Liver (tissue), 9 donors: ENCODE measurements around the gene NUDT5. TPM values are rescaled to one million over a fixed set of nuclear protein-coding genes. Genes with fewer than 3 reads are reported as not detected.

Source experiments
- DNase-seq: peaks from one replicate; pipeline ENCODE4 v3.0.0-alpha.2; 2017; ENCODE audit warnings: low spot score
- H3K27ac ChIP-seq, 2 donors: one replicate each; pipeline ENCODE4 v1.7.0; 2013; ENCODE audit warnings: inconsistent platforms in 2 of 2, low read length in 2 of 2, control low read depth in 1 of 2, low read depth in 1 of 2, mild to moderate bottlenecking in 1 of 2
- H3K27me3 ChIP-seq, 4 donors: one replicate each; pipeline versions ENCODE4 v1.6.1 to v1.7.0; 2013; ENCODE audit warnings: low read length in 3 of 4, inconsistent platforms in 1 of 4, mild to moderate bottlenecking in 1 of 4, moderate library complexity in 1 of 4; ENCODE audit not compliant: control insufficient read depth in 4 of 4, insufficient read depth in 4 of 4
- H3K36me3 ChIP-seq, 4 donors: one replicate each; pipeline versions ENCODE4 v1.6.1 to v1.7.0; 2013; ENCODE audit warnings: low read length in 3 of 4, mild to moderate bottlenecking in 3 of 4, low read depth in 1 of 4, moderate library complexity in 1 of 4; ENCODE audit not compliant: control insufficient read depth in 4 of 4, insufficient read depth in 3 of 4
- H3K4me1 ChIP-seq, 4 donors: one replicate each; pipeline versions ENCODE4 v1.6.1 to v1.7.0; 2013; ENCODE audit warnings: low read length in 3 of 4, mild to moderate bottlenecking in 3 of 4, moderate library complexity in 1 of 4; ENCODE audit not compliant: control insufficient read depth in 4 of 4, insufficient read depth in 4 of 4
- H3K4me3 ChIP-seq, 3 donors: one replicate each; pipeline versions ENCODE4 v1.6.1 to v1.7.0; 2013; ENCODE audit warnings: low read length in 3 of 3, control low read depth in 1 of 3, low read depth in 1 of 3, mild to moderate bottlenecking in 1 of 3
- H3K9ac ChIP-seq, 2 donors: one replicate each; pipeline ENCODE4 v1.7.0; 2013; ENCODE audit warnings: low read length in 2 of 2, mild to moderate bottlenecking in 2 of 2, moderate library complexity in 2 of 2, control low read depth in 1 of 2, low read depth in 1 of 2
- H3K9me3 ChIP-seq, 4 donors: one replicate each; pipeline versions ENCODE4 v1.6.1 to v1.7.0; 2013; ENCODE audit warnings: low read length in 3 of 4; ENCODE audit not compliant: control insufficient read depth in 4 of 4
- EGR1 ChIP-seq, 2 donors: IDR thresholded peaks; 2 replicates each; pipeline ENCODE4 v1.6.1; 2016 to 2018; ENCODE audit warnings: antibody characterized with exemption in 2 of 2, low read depth in 2 of 2
- FOXA1 ChIP-seq: IDR thresholded peaks from 2 replicates; pipeline ENCODE4 v1.6.1; 2016; ENCODE audit warnings: antibody characterized with exemption
- GABPA ChIP-seq, 2 donors: IDR thresholded peaks in 1 of 2; conservative IDR thresholded peaks in 1 of 2; 2 replicates each; pipeline ENCODE4 v1.6.1; 2016; ENCODE audit warnings: antibody characterized with exemption in 2 of 2, mild to moderate bottlenecking in 1 of 2, moderate library complexity in 1 of 2
- HNF4A ChIP-seq, 2 donors: conservative IDR thresholded peaks; 2 replicates each; pipeline ENCODE4 v1.6.1; 2016; ENCODE audit warnings: antibody characterized with exemption in 2 of 2, mild to moderate bottlenecking in 2 of 2
- HNF4G ChIP-seq: IDR thresholded peaks from 2 replicates; pipeline ENCODE4 v1.6.1; 2016; ENCODE audit warnings: antibody characterized with exemption
- JUND ChIP-seq, 2 donors: IDR thresholded peaks; 2 replicates each; pipeline ENCODE4 v1.6.1; 2016; ENCODE audit warnings: antibody characterized with exemption in 2 of 2
- NR2F2 ChIP-seq: IDR thresholded peaks from 2 replicates; pipeline ENCODE4 v1.6.1; 2016; ENCODE audit warnings: antibody characterized with exemption
- RAD21 ChIP-seq, 2 donors: IDR thresholded peaks; 2 replicates each; pipeline ENCODE4 v1.6.1; 2016; ENCODE audit warnings: antibody characterized with exemption in 2 of 2, mild to moderate bottlenecking in 2 of 2
- RXRA ChIP-seq, 2 donors: IDR thresholded peaks; 2 replicates each; pipeline ENCODE4 v1.6.1; 2017 to 2018; ENCODE audit warnings: antibody characterized with exemption in 2 of 2, mild to moderate bottlenecking in 1 of 2
- SP1 ChIP-seq: IDR thresholded peaks from 2 replicates; pipeline ENCODE4 v1.6.1; 2018; ENCODE audit warnings: antibody characterized with exemption, mild to moderate bottlenecking
- TAF1 ChIP-seq: conservative IDR thresholded peaks from 2 replicates; pipeline ENCODE4 v1.6.1; 2016; ENCODE audit warnings: antibody characterized with exemption, mild to moderate bottlenecking
- YY1 ChIP-seq: IDR thresholded peaks from 2 replicates; pipeline ENCODE4 v1.6.1; 2016; ENCODE audit warnings: antibody characterized with exemption, mild to moderate bottlenecking
- WGBS: extraction: QIAGEN DNeasy Blood & Tissue Kit; methylation state at CpG from one replicate; pipeline ENCODE4 v1.1.7; 2013; 5-methylcytosine and 5-hydroxymethylcytosine counted together
- polyA plus RNA-seq, 2 donors: library from polyadenylated mRNA; stranded (reverse) in 1 of 2; unstranded in 1 of 2; fragments of 200-250 nt in 1 of 2; fragments of >200 nt in 1 of 2; fragmentation: Nextera tagmentation in 1 of 2; extraction: Ambion mirVana in 1 of 2; gene quantifications; one replicate each; pipeline versions ENCODE4 v1.2.1 to v1.2.3, GENCODE V29; 2013 to 2015
- total RNA-seq, 2 donors: library from RNA; depleted of rRNA; stranded (reverse); fragments of >200 nt; gene quantifications; one replicate each; pipeline ENCODE4 v1.2.3, GENCODE V29; 2014
- TF ChIP-seq, protein P1 (sequence below): IDR thresholded peaks from 2 replicates; pipeline ENCODE4 v1.6.1; 2016; ENCODE audit warnings: antibody characterized with exemption, mild to moderate bottlenecking
- TF ChIP-seq, protein P2 (sequence below): fragments of 150-350 bp; IDR thresholded peaks from 2 replicates; pipeline ENCODE4 v1.5.1; 2017; ENCODE audit warnings: improper control_type of control experiment, low read depth, low read length; ENCODE audit not compliant: missing input control
- TF ChIP-seq, protein P3 (sequence below): IDR thresholded peaks from 2 replicates; pipeline ENCODE4 v1.6.1; 2016; ENCODE audit warnings: antibody characterized with exemption
- TF ChIP-seq, protein P4 (sequence below): IDR thresholded peaks from 2 replicates; pipeline ENCODE4 v1.6.1; 2016; ENCODE audit warnings: antibody characterized with exemption
- donor health status: healthy.
- donor health status: healthy.
- donor health status: healthy.
- donor health status: healthy.
- donor health status: healthy.

Gene NUDT5
- total and polyA plus RNA-seq, 4 donors = 21.9 to 115 (median 49.3) TPM

DNA sequence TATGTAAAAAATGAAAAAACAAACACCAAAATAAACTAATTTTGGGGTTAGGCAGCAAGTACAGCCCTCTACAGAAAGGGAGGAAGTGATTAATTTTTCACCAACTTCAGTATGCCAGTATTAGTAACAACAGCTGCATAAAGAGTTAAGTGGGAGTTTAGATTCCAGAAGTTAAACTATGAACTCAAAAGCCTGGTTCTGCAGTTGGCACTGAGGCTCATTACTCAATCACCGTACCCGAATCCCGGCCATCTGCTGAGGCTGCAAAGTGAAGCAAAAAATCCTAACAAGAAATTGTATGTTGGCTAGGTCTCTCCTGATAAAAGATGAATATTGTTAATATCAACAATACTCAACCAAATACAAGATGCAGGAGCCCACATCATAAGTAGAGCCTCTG is 4.0 kb downstream of the NUDT5 start:
- TF ChIP-seq NR2F2 (no peak), EGR1 (IDR thresholded peaks at IDR 0.05; ENCODE audit: low read depth in 2 of 2) (no peak), YY1 (peak; percentile 63), SP1 (peak; percentile 67), HNF4G (no peak), FOXA1 (no peak), HNF4A (conservative IDR thresholded peaks at IDR 0.05) (peak; percentile 73 to 78), JUND (IDR thresholded peaks at IDR 0.05) (peak in 1 of 2 donors; percentile 9), TAF1 (no peak), GABPA (IDR thresholded peaks at IDR 0.05 in 1 of 2, conservative IDR thresholded peaks at IDR 0.05 in 1 of 2) (no peak), RAD21 (IDR thresholded peaks at IDR 0.05) (peak; percentile 10 to 33), RXRA (IDR thresholded peaks at IDR 0.05) (peak; percentile 57 to 58)
- TF ChIP-seq, protein P1, sequence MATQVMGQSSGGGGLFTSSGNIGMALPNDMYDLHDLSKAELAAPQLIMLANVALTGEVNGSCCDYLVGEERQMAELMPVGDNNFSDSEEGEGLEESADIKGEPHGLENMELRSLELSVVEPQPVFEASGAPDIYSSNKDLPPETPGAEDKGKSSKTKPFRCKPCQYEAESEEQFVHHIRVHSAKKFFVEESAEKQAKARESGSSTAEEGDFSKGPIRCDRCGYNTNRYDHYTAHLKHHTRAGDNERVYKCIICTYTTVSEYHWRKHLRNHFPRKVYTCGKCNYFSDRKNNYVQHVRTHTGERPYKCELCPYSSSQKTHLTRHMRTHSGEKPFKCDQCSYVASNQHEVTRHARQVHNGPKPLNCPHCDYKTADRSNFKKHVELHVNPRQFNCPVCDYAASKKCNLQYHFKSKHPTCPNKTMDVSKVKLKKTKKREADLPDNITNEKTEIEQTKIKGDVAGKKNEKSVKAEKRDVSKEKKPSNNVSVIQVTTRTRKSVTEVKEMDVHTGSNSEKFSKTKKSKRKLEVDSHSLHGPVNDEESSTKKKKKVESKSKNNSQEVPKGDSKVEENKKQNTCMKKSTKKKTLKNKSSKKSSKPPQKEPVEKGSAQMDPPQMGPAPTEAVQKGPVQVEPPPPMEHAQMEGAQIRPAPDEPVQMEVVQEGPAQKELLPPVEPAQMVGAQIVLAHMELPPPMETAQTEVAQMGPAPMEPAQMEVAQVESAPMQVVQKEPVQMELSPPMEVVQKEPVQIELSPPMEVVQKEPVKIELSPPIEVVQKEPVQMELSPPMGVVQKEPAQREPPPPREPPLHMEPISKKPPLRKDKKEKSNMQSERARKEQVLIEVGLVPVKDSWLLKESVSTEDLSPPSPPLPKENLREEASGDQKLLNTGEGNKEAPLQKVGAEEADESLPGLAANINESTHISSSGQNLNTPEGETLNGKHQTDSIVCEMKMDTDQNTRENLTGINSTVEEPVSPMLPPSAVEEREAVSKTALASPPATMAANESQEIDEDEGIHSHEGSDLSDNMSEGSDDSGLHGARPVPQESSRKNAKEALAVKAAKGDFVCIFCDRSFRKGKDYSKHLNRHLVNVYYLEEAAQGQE = no peak
- TF ChIP-seq, protein P2, sequence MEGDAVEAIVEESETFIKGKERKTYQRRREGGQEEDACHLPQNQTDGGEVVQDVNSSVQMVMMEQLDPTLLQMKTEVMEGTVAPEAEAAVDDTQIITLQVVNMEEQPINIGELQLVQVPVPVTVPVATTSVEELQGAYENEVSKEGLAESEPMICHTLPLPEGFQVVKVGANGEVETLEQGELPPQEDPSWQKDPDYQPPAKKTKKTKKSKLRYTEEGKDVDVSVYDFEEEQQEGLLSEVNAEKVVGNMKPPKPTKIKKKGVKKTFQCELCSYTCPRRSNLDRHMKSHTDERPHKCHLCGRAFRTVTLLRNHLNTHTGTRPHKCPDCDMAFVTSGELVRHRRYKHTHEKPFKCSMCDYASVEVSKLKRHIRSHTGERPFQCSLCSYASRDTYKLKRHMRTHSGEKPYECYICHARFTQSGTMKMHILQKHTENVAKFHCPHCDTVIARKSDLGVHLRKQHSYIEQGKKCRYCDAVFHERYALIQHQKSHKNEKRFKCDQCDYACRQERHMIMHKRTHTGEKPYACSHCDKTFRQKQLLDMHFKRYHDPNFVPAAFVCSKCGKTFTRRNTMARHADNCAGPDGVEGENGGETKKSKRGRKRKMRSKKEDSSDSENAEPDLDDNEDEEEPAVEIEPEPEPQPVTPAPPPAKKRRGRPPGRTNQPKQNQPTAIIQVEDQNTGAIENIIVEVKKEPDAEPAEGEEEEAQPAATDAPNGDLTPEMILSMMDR = no peak
- WGBS = 20% methylated on average over 3 of the region's 3 CpGs
- peak overlapping the region in 1 of 2 donors; percentile 55 for H3K9ac ChIP-seq
- H3K36me3 ChIP-seq = peaks cover 0 to 4% (median 2%) of the 10 kb centered on the region in 4 donors
- peak overlapping the region in 1 of 3 donors; percentile 15 for H3K4me3 ChIP-seq
- no peaks in the 10 kb centered on the region for H3K9me3 ChIP-seq
- H3K4me1 ChIP-seq = peaks cover 4 to 39% (median 32%) of the 10 kb centered on the region in 4 donors
- no peaks in the 10 kb centered on the region for H3K27me3 ChIP-seq
- H3K27ac ChIP-seq = peak overlapping the region; percentile 71 to 91
- no peak for DNase-seq

DNA sequence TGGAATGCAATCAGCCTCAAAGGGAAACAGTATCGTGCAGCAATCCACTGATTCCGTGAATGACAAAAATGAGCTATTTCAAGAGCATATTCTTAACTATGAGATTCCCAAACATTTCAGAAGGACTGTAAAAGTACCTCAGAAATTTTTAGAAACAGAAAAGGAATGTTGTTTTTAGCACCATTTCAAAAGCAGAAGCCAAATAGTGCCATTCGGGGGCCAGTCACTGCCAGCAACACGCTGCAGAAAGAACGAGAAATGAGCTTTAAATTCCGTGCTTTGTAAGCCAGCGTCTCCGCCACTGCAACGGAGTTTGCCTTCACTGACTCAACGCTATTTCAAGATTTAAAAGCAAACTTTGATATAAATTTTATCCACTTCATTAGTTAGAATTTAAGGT is 6.3 kb downstream of the NUDT5 start:
- H3K27me3 ChIP-seq = no peaks in the 10 kb centered on the region
- WGBS = 93% methylated on average over 10 of the region's 10 CpGs
- peaks cover 0 to 15% (median 4%) of the 10 kb centered on the region in 4 donors for H3K36me3 ChIP-seq
- peaks cover 4 to 39% (median 30%) of the 10 kb centered on the region in 4 donors for H3K4me1 ChIP-seq
- no peak overlapping the region for H3K9ac ChIP-seq
- TF ChIP-seq, protein P2 = no peak
- TF ChIP-seq YY1 (no peak), GABPA (IDR thresholded peaks at IDR 0.05 in 1 of 2, conservative IDR thresholded peaks at IDR 0.05 in 1 of 2) (no peak), TAF1 (no peak), RXRA (IDR thresholded peaks at IDR 0.05) (no peak), SP1 (no peak), HNF4A (conservative IDR thresholded peaks at IDR 0.05) (no peak)
- TF ChIP-seq, protein P3, sequence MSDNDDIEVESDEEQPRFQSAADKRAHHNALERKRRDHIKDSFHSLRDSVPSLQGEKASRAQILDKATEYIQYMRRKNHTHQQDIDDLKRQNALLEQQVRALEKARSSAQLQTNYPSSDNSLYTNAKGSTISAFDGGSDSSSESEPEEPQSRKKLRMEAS = no peak
- TF ChIP-seq, protein P4, sequence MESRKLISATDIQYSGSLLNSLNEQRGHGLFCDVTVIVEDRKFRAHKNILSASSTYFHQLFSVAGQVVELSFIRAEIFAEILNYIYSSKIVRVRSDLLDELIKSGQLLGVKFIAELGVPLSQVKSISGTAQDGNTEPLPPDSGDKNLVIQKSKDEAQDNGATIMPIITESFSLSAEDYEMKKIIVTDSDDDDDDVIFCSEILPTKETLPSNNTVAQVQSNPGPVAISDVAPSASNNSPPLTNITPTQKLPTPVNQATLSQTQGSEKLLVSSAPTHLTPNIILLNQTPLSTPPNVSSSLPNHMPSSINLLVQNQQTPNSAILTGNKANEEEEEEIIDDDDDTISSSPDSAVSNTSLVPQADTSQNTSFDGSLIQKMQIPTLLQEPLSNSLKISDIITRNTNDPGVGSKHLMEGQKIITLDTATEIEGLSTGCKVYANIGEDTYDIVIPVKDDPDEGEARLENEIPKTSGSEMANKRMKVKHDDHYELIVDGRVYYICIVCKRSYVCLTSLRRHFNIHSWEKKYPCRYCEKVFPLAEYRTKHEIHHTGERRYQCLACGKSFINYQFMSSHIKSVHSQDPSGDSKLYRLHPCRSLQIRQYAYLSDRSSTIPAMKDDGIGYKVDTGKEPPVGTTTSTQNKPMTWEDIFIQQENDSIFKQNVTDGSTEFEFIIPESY = no peak
- TF ChIP-seq, protein P1 = no peak
- no peaks in the 10 kb centered on the region for H3K9me3 ChIP-seq
- H3K4me3 ChIP-seq = no peak overlapping the region
- DNase-seq = no peak
- no peak overlapping the region for H3K27ac ChIP-seq
